Activated naive CD4-positive, alpha-beta T cell treated with anti-CD3 and anti-CD28 coated beads, Interleukin-2, amount 10 ng/mL, durations not matched to agents 7 days and 5 days (primary cell): ENCODE results near the gene MRI1.
"Not testable (repeated sequence)": the region's sequence is repeated elsewhere in the genome, so short reads cannot be mapped to it uniquely, and the experiment has no call there.

Source experiments
- CTCF ChIA-PET: fragments of 350-600 bp; sonication (Branson Sonifier 250); formaldehyde crosslinking; loops from one replicate; lab custom pipeline; 2021; ENCODE audit warnings: antibody characterized with exemption; lab: Charles Lee
- DNase-seq: peaks from one replicate; pipeline ENCODE4 v3.0.0-alpha.2; 2020
- H3K27ac Mint-ChIP-seq: one replicate; pipeline ENCODE4 v1.8.0; 2021; ENCODE audit warnings: mild to moderate bottlenecking, moderate library complexity, mixed read lengths
- H3K27me3 Mint-ChIP-seq: one replicate; pipeline ENCODE4 v1.8.0; 2021; ENCODE audit warnings: mild to moderate bottlenecking, mixed read lengths
- H3K36me3 Mint-ChIP-seq: one replicate; pipeline ENCODE4 v1.8.0; 2021; ENCODE audit warnings: mixed read lengths
- H3K4me1 Mint-ChIP-seq: one replicate; pipeline ENCODE4 v1.8.0; 2021; ENCODE audit warnings: mixed read lengths
- H3K4me3 Mint-ChIP-seq: one replicate; pipeline ENCODE4 v1.8.0; 2021; ENCODE audit warnings: mild to moderate bottlenecking, moderate library complexity, mixed read lengths
- H3K9me3 Mint-ChIP-seq: one replicate; pipeline ENCODE4 v1.8.0; 2021; ENCODE audit warnings: mixed read lengths

MRI1 gene

DNA sequence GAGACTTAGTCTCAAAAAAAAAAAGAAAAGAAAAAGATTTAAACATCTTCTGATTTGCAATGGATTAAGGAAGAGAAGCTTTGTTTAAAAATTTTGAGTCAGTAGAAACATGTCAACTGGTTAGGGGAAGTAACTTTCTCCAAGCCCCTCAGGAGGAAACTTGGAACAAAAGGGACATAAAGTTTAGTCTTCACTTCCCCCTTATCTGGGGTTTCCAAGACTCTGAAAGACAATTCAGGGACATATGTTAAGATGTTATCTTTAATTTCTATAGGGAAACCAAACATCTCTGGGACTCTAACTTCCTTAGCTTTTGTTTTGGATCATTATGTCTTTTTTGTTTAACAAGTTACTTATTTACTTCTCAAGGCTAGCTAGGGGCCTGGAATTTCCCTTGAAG, 20.1 kb upstream of the MRI1 start:
- Mint-ChIP-seq H3K27ac (no peak overlapping the region), H3K36me3 (no peaks in the 10 kb centered on the region)

DNA sequence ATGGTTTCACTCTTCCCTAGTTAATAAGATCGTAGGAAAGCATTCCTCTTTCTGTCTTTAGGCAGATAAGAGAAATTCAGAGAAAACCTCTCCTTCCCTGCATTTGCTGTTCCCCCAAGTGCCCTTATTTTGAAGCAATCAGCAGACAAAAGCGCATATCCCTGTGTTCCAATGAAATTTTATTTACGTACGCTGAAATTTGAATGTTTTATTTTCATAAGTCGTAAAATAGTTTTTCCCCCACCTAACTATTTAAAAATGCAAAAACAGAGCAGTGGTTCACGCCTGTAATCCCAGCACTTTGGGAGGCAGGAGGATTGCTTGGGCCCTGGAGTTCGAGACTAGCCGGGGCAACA, 17.2 kb upstream of the MRI1 start:
- H3K4me1 Mint-ChIP-seq = peaks cover 37% of the 10 kb centered on the region
- H3K27me3 Mint-ChIP-seq = no peaks in the 10 kb centered on the region
- no peak for DNase-seq
- no peaks in the 10 kb centered on the region for H3K9me3 Mint-ChIP-seq
- H3K27ac Mint-ChIP-seq = peak overlapping the region; percentile 94
- CTCF ChIA-PET = no interaction called here
- H3K4me3 Mint-ChIP-seq = peak overlapping the region; percentile 93
- H3K36me3 Mint-ChIP-seq = peaks cover 6% of the 10 kb centered on the region

More for the DNA sequence above, 20.1 kb upstream of the MRI1 start:
- Mint-ChIP-seq H3K27me3 (no peaks in the 10 kb centered on the region), H3K9me3 (no peaks in the 10 kb centered on the region), H3K4me1 (peaks cover 20% of the 10 kb centered on the region), H3K4me3 (no peak overlapping the region)
- CTCF ChIA-PET = no interaction called here
- no peak for DNase-seq

DNA sequence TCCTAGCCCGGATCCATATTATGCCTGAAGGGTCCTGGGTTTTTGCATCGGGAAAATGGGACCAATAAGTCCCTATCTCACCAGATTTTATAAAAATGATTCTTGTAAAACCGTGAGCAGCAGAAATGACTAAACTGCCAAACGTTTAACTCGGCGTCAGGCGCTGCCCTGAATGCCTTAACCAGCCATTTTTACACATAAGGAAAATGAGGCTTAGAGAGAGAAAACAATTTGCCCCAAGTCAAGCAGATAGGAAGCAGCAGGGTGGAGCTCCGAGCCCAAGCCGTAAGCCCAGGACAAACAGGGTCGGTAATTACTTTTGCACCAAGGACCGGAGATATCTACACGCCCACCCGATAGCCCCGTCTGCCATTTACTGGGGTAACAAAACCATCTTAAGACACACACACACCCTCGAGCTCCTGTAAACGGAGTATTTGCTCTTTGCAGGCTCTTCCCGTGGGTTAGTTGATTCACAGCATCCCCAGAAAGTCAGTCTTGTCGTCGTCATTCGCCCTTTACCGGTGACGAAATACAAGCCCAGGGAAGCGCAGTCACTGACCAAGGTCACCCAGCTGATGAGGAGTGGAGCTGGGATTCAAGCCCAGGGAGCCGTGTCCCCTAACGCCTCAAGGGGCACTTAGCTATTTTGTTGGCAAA, 16.0 kb upstream of the MRI1 start:
- Mint-ChIP-seq H3K4me1 (peaks cover 37% of the 10 kb centered on the region), H3K4me3 (peak overlapping the region; percentile 93), H3K9me3 (no peaks in the 10 kb centered on the region), H3K27ac (peak overlapping the region; percentile 94), H3K36me3 (peaks cover 10% of the 10 kb centered on the region), H3K27me3 (no peaks in the 10 kb centered on the region)
- CTCF ChIA-PET = interaction anchor here (0.8 to 1.5 kb wide), 2 partner anchors 114 to 170 kb away, joined by 3 to 6 read pairs; no protein-coding TSS in a partner anchor
- peak; percentile 32 for DNase-seq

DNA sequence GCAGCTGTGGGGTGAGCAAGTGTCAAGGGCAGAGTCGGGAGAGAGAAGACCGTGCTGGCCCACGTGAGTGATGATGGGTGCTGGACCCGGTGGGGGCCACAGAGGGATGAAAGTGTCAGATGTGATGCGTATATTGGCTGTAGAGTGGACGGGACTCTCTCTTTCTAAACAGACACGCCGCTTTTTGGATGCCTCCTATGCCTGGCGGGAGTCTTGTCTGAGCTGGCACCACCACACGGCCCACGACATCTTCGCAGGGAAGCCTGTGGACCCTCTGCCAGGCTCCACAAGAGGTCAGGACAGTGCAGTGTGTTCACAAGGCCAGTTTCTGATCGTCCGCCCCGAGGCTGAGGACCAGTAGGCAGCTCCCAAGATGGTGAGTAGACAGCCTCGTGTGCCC, 12.9 kb upstream of the MRI1 start:
- CTCF ChIA-PET = no interaction called here
- Mint-ChIP-seq H3K4me1 (peaks cover 37% of the 10 kb centered on the region), H3K27me3 (no peaks in the 10 kb centered on the region), H3K36me3 (peaks cover 27% of the 10 kb centered on the region), H3K27ac (no peak overlapping the region), H3K4me3 (no peak overlapping the region), H3K9me3 (no peaks in the 10 kb centered on the region)
- no peak for DNase-seq

DNA sequence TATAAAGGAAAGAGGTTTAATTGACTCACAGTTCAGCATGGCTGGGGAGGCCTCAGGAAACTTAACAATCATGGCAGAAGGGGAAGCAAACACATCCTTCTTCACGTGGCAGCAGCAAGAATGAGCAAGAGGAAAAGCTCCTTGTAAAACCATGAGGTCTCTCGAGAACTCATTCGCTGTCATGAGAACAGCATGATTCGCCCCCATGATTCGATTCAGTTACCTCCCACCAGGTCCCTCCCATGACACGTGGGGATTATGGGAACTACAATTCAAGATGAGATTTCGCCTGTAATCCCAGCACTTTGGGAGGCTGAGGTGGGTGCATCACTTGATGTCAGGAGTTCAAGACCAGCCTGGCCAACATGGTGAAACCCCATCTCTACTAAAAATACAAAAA, 10.7 kb upstream of the MRI1 start:
- H3K4me3 Mint-ChIP-seq, H3K27ac Mint-ChIP-seq, H3K9me3 Mint-ChIP-seq, CTCF ChIA-PET, DNase-seq, H3K27me3 Mint-ChIP-seq: not testable (repeated sequence)
- Mint-ChIP-seq H3K36me3 (peaks cover 41% of the 10 kb centered on the region), H3K4me1 (peaks cover 23% of the 10 kb centered on the region)

DNA sequence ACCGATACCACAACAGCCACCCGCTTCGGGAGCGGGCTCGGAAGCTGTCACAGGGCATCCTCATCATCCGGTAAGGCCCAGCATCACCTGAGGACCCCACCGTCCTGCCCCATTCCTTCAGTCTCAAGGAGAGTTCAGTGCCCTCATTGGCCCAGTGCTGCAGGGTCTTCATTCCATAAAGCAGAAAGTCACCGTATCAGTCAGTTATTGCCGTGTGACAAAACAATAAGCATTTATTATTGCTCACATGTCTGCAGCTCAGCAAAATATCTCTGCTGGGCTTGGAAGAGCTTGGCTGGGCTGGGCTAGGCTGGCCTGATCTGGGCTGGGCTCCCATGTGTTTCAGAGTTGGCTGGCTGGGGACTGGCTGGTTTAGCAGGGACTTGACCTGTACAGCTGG, 8.1 kb upstream of the MRI1 start:
- H3K36me3 Mint-ChIP-seq = peaks cover 39% of the 10 kb centered on the region
- CTCF ChIA-PET = interaction anchor here (0.7 kb wide), 1 partner anchor 237 kb away, joined by 3 read pairs; no protein-coding TSS in a partner anchor
- no peaks in the 10 kb centered on the region for H3K9me3 Mint-ChIP-seq
- DNase-seq = no peak
- H3K4me3 Mint-ChIP-seq = no peak overlapping the region
- H3K27ac Mint-ChIP-seq = peak overlapping the region; percentile 65
- no peaks in the 10 kb centered on the region for H3K27me3 Mint-ChIP-seq
- peaks cover 3% of the 10 kb centered on the region for H3K4me1 Mint-ChIP-seq

DNA sequence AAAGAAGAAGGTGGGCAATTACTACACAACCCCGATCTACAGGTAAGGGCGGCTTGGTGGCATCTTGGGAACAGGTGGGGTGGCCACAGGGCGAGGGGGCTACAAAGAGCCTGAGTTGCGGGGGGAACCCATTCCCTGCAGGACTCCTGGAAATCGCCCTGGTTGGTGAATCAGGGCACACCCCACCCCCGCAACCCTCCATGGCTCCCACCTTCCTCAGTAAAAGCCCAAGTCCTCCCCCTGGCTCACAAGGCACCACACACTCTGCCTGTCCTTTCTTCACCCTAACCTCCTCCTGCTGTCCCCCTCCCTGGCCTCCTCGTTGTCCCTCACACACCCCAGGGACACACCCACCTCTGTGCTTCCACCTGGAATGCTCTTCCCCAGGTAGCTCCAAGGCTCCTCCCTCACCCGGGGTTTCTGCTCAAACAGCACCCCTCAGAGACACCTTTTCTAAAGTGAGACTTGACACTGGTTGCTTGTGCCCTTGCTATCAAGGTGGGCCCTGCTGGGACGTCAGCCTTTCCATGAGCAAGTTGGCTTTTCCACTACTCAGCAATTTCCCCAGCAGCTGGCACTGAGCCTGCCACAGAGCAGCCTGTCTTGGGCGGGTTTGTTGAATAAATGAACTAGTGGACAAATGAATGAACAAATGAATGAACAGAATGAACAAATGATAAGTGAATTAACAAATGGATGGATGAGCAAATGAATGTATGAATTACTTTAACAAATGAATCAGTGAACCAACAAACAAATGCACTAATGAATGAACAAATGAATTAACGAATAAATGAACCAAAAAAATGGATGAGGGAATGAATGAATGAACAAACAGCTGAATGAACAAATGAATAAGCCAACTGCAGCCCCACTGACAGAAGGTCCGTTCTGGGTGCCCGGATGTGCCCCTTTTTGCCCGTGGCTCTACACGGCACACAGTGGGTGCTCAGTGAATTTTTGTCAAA, 6.2 kb upstream of the MRI1 start:
- H3K4me1 Mint-ChIP-seq = no peaks in the 10 kb centered on the region
- CTCF ChIA-PET = no interaction called here
- H3K27ac Mint-ChIP-seq = no peak overlapping the region
- no peaks in the 10 kb centered on the region for H3K27me3 Mint-ChIP-seq
- H3K4me3 Mint-ChIP-seq = no peak overlapping the region
- DNase-seq = no peak
- no peaks in the 10 kb centered on the region for H3K9me3 Mint-ChIP-seq
- peaks cover 41% of the 10 kb centered on the region for H3K36me3 Mint-ChIP-seq

DNA sequence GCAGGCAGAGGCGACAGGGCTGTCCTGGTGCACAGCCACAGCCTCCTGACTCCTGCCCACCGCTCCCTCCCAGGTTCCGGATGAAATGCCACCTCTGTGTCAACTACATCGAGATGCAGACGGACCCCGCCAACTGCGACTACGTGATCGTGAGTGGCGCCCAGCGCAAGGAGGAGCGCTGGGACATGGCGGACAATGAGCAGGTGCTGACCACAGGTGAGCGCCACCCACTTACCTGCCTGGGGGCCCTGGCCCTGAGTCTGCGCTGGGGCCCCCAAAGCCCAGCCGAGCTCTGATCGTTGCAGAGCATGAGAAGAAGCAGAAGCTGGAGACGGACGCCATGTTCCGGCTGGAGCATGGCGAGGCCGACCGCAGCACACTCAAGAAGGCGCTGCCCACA, 5.5 kb upstream of the MRI1 start:
- H3K9me3 Mint-ChIP-seq = no peaks in the 10 kb centered on the region
- peaks cover 3% of the 10 kb centered on the region for H3K4me1 Mint-ChIP-seq
- CTCF ChIA-PET = no interaction called here
- H3K4me3 Mint-ChIP-seq = no peak overlapping the region
- DNase-seq = no peak
- peaks cover 40% of the 10 kb centered on the region for H3K36me3 Mint-ChIP-seq
- H3K27ac Mint-ChIP-seq = no peak overlapping the region
- H3K27me3 Mint-ChIP-seq = no peaks in the 10 kb centered on the region

DNA sequence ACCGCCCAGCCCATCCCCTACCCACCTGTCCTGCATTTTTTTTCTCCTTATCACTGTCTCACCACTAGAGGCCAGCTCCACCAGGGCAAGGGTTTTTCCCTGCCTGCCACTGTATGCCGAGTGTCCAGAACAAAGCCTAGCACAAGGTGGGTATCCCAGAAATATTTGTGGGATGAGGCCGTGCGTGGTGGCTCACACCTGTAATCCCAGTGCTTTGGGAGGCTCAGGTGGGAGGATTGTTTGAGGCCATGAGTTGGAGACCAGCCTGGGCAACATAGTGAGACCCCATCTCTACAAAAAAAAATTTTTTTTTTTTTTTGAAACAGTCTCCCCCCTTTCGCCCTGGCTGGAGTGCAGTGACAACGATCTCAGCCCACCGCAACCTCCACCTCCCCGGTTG, 2.9 kb upstream of the MRI1 start:
- Mint-ChIP-seq H3K4me3 (no peak overlapping the region), H3K36me3 (peaks cover 28% of the 10 kb centered on the region), H3K4me1 (peaks cover 21% of the 10 kb centered on the region), H3K9me3 (no peaks in the 10 kb centered on the region), H3K27me3 (no peaks in the 10 kb centered on the region), H3K27ac (no peak overlapping the region)
- no peak for DNase-seq
- CTCF ChIA-PET = no interaction called here

DNA sequence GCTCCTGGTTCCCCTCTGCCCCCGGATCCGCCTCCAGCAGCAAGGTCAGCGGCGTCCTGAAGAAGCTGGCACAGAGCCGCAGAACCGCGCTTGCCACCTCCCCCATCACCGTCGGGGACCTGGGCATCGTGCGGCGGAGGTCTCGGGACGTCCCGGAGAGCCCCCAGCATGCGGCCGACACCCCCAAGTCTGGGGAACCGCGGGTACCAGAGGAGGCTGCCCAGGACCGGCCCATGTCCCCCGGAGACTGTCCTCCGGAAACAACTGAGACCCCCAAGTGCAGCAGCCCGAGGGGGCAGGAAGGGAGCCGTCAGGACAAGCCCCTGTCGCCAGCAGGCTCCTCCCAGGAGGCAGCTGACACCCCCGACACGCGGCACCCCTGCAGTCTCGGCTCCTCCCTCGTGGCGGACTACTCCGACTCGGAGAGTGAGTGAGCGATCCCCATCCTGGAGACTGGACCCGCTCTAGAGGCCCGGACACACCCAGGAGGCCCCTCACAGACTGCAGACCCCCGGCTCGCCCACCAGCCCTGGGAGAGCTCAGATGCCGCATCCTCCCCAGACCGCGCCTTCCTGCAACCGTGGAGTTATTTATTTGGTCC, 1.6 kb upstream of the MRI1 start:
- H3K9me3 Mint-ChIP-seq = no peaks in the 10 kb centered on the region
- peaks cover 21% of the 10 kb centered on the region for H3K4me1 Mint-ChIP-seq
- no peak for DNase-seq
- no peaks in the 10 kb centered on the region for H3K27me3 Mint-ChIP-seq
- H3K4me3 Mint-ChIP-seq = no peak overlapping the region
- no peak overlapping the region for H3K27ac Mint-ChIP-seq
- CTCF ChIA-PET = interaction anchor here (0.6 kb wide), 1 partner anchor 13 kb away, joined by 3 read pairs; no protein-coding TSS in a partner anchor
- H3K36me3 Mint-ChIP-seq = peaks cover 21% of the 10 kb centered on the region

DNA sequence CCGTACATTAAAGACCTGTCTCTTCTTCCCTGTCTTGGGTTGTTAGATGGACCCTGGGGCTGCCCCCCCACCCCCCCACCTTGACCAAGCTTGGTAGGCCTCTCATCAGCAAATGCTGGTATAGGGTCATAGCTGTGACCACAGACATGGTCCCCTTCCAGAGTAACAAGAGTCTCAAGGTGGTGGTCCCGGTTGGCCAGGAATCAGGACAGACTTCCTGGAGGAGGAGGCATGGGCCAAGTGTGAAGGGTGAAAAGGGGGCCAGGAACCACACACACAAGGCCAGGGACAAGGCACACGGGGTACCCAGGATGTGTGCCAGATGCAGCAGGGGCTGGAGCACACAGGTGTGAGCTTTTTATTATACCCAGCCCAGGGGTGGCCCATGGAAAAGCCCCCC, 1.1 kb upstream of the MRI1 start:
- peaks cover 19% of the 10 kb centered on the region for H3K36me3 Mint-ChIP-seq
- CTCF ChIA-PET = interaction anchor here (0.6 kb wide), 1 partner anchor 14 kb away, joined by 3 read pairs; no protein-coding TSS in a partner anchor
- H3K9me3 Mint-ChIP-seq = no peaks in the 10 kb centered on the region
- peak overlapping the region; percentile 63 for H3K4me3 Mint-ChIP-seq
- no peaks in the 10 kb centered on the region for H3K27me3 Mint-ChIP-seq
- H3K4me1 Mint-ChIP-seq = peaks cover 21% of the 10 kb centered on the region
- DNase-seq = no peak
- peak overlapping the region; percentile 49 for H3K27ac Mint-ChIP-seq

DNA sequence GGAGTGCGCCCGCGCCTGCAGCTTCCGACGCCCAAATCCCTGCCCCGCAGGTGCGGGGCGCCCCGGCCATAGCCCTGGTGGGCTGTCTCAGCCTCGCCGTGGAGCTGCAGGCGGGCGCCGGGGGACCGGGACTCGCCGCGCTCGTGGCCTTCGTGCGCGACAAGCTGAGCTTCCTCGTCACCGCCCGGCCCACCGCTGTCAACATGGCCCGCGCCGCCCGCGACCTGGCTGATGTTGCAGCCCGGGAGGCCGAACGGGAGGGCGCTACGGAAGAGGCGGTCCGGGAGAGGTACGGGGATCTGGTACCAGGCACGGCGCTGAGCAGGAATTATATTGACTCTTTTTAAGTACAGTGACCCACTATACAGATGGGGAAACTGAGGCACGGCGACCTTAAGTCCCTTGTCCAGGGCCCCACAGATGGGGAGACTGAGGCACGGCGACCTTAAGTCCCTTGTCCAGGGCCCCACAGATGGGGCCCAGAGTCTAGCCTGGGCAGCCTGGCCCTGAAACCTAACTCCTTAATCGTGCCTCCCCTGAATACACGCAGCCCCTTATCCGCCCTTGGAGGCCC, 586 bp downstream of the MRI1 start:
- peaks cover 21% of the 10 kb centered on the region for H3K4me1 Mint-ChIP-seq
- H3K27ac Mint-ChIP-seq = peak overlapping the region; percentile 51
- CTCF ChIA-PET = interaction anchor here (0.9 to 1.0 kb wide), 3 partner anchors 8 to 97 kb away, joined by 3 to 4 read pairs (median 3); no protein-coding TSS in a partner anchor
- H3K4me3 Mint-ChIP-seq = peak overlapping the region; percentile 75
- H3K27me3 Mint-ChIP-seq = no peaks in the 10 kb centered on the region
- peaks cover 16% of the 10 kb centered on the region for H3K36me3 Mint-ChIP-seq
- H3K9me3 Mint-ChIP-seq = no peaks in the 10 kb centered on the region
- DNase-seq = peak; percentile 60

DNA sequence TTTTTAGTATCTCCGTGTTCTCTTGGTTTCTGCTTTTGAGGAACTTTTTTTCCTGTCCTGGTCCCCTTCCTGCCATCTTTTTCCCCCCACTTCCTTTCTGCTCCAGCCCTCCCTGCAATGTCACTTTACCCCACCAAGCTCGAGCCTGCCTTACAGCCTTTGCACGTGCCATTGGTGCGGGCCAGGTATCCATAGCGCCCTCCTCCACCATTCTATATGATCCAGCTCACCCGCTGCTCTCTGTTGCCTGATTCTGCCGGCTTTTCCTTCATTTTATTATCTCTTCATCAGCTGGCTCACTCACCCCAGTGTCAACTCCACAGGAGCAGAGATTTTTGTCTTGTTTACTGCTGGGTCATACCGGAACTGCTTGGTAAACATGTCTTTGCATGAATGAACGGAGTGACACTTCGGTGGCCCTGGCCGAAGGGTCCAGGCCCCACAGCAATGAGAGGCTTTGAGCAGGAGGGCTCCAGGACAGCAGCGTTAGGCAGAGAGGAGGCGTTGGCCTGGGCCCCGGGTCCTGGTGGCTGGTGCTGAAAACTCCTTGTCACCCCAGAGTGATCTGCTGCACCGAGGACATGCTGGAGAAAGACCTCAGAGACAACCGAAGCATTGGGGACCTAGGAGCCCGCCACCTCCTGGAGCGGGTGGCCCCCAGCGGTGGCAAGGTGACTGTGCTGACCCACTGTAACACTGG, 1.2 kb downstream of the MRI1 start:
- Mint-ChIP-seq H3K4me1 (peaks cover 21% of the 10 kb centered on the region), H3K4me3 (peak overlapping the region; percentile 75), H3K27ac (peak overlapping the region; percentile 51), H3K36me3 (peaks cover 16% of the 10 kb centered on the region), H3K27me3 (no peaks in the 10 kb centered on the region), H3K9me3 (no peaks in the 10 kb centered on the region)
- CTCF ChIA-PET = interaction anchor here (0.9 to 1.0 kb wide), 2 partner anchors 8 to 97 kb away, joined by 3 to 4 read pairs; no protein-coding TSS in a partner anchor
- DNase-seq = no peak
